Loucy (cell line): ENCODE data around the gene PGAP6.

Experiments
- EZH2phosphoT487 ChIP-seq: fragments of 200-600 bp; IDR thresholded peaks from 2 replicates; pipeline ENCODE4 v1.6.1; 2018; ENCODE audit warnings: antibody characterized with exemption, mild to moderate bottlenecking, moderate library complexity, borderline replicate concordance
- TF ChIP-seq, protein P1 (sequence below): fragments of 200-600 bp; sonication (generic); conservative IDR thresholded peaks from 2 replicates; pipeline ENCODE4 v1.5.1; 2014; ENCODE audit warnings: mild to moderate bottlenecking, antibody characterized with exemption, low read length

DNA sequence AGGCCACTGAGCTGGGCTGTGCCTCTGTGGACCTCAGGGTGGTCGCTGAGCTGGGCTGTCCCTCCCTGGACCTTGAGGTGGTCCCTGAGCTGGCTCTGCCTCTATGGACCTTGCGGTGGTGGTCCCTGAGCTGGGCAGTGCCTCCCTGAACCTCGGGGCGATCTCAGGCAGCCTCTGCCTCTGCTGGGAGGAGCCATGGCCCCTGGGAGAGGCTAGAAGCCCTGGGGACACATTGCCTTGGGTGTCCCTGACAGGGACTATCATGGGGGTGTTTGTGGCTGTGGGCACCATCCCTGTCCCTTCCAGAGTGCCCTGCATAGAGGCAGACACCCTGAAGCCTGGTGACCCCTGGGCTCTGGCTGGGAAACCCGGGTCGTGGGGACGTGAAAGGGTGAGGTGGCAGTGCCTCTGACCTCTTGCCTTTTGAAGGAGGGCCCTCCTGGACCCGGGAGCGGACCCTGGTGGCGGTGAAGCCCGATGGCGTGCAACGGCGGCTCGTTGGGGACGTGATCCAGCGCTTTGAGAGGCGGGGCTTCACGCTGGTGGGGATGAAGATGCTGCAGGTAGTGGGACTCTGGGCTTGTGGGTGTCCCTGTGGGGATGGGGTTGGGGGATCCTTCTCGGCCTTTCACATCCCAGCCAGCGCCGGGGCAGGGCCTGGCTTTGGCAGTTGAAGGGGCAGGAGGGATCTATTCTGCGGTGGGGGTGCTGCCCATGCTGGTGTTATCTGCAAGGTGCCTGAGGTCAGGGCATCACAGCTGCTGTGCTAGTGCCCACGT is 17.0 kb upstream of the PGAP6 start:
- TF ChIP-seq, protein P1, sequence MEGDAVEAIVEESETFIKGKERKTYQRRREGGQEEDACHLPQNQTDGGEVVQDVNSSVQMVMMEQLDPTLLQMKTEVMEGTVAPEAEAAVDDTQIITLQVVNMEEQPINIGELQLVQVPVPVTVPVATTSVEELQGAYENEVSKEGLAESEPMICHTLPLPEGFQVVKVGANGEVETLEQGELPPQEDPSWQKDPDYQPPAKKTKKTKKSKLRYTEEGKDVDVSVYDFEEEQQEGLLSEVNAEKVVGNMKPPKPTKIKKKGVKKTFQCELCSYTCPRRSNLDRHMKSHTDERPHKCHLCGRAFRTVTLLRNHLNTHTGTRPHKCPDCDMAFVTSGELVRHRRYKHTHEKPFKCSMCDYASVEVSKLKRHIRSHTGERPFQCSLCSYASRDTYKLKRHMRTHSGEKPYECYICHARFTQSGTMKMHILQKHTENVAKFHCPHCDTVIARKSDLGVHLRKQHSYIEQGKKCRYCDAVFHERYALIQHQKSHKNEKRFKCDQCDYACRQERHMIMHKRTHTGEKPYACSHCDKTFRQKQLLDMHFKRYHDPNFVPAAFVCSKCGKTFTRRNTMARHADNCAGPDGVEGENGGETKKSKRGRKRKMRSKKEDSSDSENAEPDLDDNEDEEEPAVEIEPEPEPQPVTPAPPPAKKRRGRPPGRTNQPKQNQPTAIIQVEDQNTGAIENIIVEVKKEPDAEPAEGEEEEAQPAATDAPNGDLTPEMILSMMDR = no peak
- TF ChIP-seq EZH2phosphoT487 = no peak
